GM12872 (cell line): Measurements from ENCODE around the gene SLC2A4RG.

Experiments
- TF ChIP-seq, protein P1 (sequence below): IDR thresholded peaks from 3 replicates; pipeline ENCODE4 v1.5.1; 2011; ENCODE audit warnings: low read depth, mild to moderate bottlenecking, low read length, moderate library complexity; ENCODE audit not compliant: insufficient read depth

SLC2A4RG gene

DNA sequence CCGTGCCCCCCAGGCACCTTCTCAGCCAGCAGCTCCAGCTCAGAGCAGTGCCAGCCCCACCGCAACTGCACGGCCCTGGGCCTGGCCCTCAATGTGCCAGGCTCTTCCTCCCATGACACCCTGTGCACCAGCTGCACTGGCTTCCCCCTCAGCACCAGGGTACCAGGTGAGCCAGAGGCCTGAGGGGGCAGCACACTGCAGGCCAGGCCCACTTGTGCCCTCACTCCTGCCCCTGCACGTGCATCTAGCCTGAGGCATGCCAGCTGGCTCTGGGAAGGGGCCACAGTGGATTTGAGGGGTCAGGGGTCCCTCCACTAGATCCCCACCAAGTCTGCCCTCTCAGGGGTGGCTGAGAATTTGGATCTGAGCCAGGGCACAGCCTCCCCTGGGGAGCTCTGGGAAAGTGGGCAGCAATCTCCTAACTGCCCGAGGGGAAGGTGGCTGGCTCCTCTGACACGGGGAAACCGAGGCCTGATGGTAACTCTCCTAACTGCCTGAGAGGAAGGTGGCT is 42.2 kb upstream of the SLC2A4RG start:
- TF ChIP-seq, protein P1, sequence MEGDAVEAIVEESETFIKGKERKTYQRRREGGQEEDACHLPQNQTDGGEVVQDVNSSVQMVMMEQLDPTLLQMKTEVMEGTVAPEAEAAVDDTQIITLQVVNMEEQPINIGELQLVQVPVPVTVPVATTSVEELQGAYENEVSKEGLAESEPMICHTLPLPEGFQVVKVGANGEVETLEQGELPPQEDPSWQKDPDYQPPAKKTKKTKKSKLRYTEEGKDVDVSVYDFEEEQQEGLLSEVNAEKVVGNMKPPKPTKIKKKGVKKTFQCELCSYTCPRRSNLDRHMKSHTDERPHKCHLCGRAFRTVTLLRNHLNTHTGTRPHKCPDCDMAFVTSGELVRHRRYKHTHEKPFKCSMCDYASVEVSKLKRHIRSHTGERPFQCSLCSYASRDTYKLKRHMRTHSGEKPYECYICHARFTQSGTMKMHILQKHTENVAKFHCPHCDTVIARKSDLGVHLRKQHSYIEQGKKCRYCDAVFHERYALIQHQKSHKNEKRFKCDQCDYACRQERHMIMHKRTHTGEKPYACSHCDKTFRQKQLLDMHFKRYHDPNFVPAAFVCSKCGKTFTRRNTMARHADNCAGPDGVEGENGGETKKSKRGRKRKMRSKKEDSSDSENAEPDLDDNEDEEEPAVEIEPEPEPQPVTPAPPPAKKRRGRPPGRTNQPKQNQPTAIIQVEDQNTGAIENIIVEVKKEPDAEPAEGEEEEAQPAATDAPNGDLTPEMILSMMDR, result no peak

GRCh38 chr20:63697868-63698545 is 41.6 kb upstream of the SLC2A4RG start:
- TF ChIP-seq, protein P1, result no peak

- TF ChIP-seq, protein P1, result 0 out of 3 replicates have a peak, but pooled peaks have one; percentile 3
Measured at GRCh38 chr20:63698739-63699465, 40.7 kb upstream of the SLC2A4RG start.

DNA sequence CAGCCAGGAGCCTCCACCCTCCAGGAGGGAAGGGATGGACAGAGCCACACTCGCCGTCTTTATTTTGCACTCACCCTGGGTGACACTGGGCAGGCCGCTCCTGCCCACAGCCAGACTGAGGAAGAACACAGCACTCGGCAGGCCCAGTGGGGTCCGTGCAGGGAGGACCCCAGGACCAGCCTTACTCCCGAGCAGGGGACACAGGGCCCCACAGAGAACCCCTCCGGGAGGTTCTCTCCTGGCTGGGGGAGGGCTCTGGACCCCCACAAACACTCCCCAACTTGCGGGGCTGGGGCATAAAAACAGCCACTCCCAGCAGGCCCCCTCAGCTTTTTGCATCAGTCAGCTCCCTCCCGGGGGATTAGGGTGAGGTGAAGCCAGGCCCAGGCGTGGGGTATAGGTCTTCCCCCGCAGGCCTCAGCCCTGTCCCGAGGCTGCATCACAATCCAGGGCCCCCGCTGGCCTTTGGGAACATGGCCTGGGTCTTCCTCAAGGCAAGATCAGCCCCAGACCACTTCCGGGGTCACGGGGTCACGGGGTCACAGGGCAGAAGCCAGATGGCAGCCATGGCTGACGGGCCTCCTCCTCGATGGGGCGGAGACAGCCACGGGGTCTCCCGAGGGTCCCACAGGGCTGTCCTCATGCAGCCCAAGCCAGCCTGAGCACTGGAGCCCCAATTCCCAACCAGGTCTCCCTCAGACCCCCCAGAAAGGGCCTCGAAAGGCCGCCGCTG is 39.9 kb upstream of the SLC2A4RG start:
- TF ChIP-seq, protein P1, result no peak

- TF ChIP-seq, protein P1, result no peak
Measured at GRCh38 chr20:63700199-63701050, 39.2 kb upstream of the SLC2A4RG start.

DNA sequence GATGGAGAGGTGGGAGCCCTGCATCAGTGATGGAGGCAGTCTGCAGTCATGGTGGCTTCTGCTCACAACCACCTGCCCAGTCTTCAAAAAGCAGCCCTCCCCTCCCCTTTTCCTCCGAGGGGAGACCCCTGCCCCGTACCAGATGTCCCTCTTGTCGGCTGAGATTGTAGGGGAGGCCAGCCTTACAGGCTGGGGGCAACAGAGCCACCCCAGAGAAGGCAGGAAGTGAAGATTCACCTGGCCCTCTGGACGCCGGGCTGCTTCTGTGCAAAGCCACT is 38.6 kb upstream of the SLC2A4RG start:
- TF ChIP-seq, protein P1, result no peak
